HG03571 (cell line): ENCODE data around the gene WBP1.
"Not testable (repeated sequence)": the region's sequence is repeated elsewhere in the genome, so short reads cannot be mapped to it uniquely, and the experiment has no call there.

Source experiments
- ATAC-seq: cut with Tn5 transposase; IDR thresholded peaks from one replicate; pipeline ENCODE4 v1.9.1; 2021; ENCODE audit not compliant: unreplicated experiment

WBP1 gene

GRCh38 chr2:74448771-74449170 is 9.5 kb upstream of the WBP1 start:
- no peak for ATAC-seq

- ATAC-seq: no peak
Measured at GRCh38 chr2:74450570-74451190, 7.6 kb upstream of the WBP1 start.

DNA sequence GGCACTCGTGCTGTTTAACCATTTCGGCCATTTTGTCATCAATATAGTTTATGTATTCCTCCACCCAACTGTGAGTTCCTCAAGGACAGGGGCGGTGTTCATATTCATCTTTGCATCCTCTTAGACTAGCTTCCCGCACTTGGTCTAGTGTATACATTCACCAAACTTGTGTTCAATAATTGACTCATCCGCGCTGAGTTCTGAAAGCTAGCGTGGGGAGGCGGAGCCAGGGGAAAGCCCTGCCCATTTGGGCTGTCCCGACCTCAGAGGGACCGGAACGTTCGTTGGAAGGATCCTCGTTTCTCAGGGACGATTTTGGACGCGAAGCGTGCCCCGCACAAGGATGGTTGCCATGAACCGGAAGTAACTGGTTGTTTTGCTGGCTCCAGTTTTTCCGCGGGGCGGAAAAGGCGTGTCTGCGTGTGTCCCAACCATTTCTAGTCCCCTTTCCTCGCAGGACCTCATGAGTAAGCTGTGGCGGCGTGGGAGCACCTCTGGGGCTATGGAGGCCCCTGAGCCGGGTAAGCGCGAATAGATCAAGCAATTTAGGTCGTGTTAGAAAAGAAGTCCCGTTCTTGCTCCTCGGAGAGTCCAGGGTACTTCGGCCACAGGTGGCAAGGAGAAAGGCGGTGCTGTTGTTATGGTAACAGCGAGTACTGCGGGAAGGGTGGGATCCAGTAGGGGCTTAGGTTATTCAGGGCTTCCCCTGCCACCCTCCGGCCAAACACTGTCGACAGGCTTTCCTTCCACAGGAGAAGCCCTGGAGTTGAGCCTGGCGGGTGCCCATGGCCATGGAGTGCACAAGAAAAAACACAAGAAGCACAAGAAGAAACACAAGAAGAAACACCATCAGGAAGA is 3.4 kb upstream of the WBP1 start, which contains the start of gene INO80B:
TSS of gene INO80B (plus strand) at position 434 of the 858 bp plus-strand sequence. CDS start at position 464, 30 bp downstream.
- ATAC-seq: peak; percentile 42

- no peak for ATAC-seq
Measured at GRCh38 chr2:74457129-74457548, 1.1 kb upstream of the WBP1 start.

GRCh38 chr2:74457549-74458131 is 598 bp upstream of the WBP1 start:
- peak; percentile 25 for ATAC-seq

DNA sequence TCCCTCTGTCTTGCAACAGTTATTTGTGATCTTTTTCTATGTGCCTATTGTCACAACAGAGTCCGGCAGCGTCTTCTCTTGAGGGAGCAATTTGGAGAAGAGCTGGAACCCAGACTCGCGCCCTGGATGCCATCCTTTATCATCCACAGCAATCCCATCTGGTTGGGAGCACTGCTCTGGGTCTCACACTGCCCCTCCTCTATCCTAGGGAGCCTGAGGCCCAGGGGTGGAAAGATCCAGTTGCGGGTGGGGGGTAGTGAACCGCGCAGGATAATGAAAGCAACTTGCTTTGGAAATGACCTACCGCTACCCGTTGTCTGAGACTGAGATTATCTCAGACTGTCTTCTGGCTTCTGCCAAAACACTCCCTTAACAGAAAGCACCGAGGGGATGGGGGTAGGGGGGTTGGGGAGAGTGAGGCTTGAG is 713 bp downstream of the WBP1 start:
- no peak for ATAC-seq

DNA sequence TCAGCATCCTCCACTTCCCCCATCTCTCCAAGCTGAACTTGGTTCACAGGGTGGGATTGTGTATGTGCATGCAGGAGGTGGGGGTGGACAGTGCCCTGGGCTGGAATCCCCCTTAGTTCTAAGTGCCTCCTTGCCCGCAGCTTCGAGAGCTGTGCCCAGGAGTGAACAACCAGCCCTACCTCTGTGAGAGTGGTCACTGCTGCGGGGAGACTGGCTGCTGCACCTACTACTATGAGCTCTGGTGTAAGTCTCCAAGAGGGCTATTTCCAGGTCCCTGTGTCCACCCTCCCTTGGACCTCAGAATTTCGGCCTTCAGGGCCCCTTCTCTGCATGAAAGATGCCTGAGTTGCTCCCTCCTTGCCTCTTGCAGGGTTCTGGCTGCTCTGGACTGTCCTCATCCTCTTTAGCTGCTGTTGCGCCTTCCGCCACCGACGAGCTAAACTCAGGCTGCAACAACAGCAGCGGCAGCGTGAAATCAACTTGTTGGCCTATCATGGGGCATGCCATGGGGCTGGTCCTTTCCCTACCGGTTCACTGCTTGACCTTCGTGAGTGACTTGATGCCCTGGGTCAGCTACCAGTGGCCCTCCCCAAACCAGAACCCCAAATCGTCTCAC is 1.4 kb downstream of the WBP1 start:
- ATAC-seq: not testable (repeated sequence)

- ATAC-seq: not testable (repeated sequence)
Measured at GRCh38 chr2:74460187-74460586, 1.9 kb downstream of the WBP1 start.

GRCh38 chr2:74461187-74462053 is 3.2 kb downstream of the WBP1 start:
- no peak for ATAC-seq

GRCh38 chr2:74462054-74462785 is 4.0 kb downstream of the WBP1 start:
- ATAC-seq: no peak

- no peak for ATAC-seq
Measured at GRCh38 chr2:74462786-74463105, 4.5 kb downstream of the WBP1 start.

- ATAC-seq: no peak
Measured at GRCh38 chr2:74464406-74464805, 6.2 kb downstream of the WBP1 start.

GRCh38 chr2:74470742-74471141 is 12.5 kb downstream of the WBP1 start:
- not testable (repeated sequence) for ATAC-seq

GRCh38 chr2:74471332-74472065 is 13.3 kb downstream of the WBP1 start:
- no peak for ATAC-seq

DNA sequence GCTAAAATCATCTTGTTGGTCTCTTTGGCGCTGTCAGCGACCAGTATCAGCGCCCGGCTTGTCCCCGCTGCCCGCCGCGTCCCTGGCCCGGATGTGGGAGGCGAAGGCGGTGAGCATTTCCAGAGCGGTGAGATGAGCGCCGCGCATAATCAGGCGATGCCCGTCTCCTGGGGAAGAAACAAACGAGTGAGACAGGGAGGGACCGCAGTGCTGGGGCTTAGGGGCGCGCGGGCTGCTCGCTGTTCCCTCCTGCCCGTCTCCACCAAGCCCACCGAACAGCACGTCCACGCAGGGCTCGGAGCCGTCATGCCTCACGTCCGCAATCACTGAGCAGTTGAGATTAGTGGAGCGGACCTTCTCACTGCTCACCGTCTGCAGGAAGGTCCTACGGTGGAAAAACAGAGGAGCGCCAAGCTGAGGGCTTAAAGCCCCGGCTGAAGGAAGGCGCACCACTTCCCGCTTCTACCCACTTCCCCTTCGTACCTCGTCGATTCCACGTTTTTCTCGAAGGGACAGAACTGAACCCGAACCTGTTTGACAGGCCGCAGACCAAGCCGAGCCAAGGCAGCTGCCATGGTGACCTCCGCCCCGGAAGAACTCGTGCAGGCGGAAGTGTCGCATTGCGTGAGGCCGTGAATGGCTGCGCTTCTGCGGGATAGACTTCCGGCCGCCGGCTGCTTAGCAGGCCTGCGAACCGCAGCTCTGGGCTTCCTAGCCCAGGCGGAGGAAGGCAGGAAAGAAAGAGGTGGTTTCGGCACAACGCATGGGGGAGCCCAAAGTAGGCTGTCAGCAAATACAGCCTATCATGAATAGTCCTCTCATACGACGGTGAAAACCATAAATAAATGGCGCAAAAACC is 14.1 kb downstream of the WBP1 start, which contains the start of gene MRPL53:
TSS of gene MRPL53 (minus strand) at position 595 of the 859 bp plus-strand sequence. CDS start at position 575, 20 bp downstream.
- peak; percentile 81 for ATAC-seq

DNA sequence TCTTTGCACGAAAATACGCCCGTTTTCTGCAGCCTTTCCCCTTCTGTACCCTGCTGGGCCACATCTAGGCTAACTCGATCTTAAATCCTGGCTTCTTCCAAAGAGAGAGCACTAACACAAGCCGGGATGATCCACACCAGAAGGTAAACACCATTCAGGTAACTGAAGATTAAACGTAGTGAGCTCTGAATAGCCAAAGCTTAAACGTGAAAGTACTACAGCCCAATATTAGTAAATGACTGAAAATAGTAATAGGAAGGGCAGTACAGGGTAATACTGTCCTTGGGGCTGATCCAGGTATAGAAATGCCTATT is 14.7 kb downstream of the WBP1 start:
- ATAC-seq: no peak

DNA sequence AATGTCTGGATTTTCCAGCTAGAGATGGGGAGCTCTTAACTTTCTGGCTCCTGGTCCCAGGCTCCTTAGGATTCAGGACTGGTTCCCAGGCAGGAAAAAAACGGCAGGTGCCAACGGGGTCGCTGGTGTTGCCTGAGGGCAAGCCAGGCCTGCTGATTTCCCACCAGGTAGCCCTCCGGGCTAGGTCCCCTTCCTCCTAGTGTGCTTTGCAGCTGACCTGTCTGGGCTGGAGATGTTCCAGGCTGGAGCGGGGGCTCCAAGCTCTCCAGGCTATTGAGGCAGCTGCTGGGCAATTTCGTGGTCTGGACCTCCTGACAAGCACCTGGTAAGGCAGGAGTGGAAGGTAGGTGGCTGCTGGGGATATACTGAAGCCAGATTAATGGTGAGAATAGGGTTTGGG is 16.2 kb downstream of the WBP1 start:
- ATAC-seq: no peak

DNA sequence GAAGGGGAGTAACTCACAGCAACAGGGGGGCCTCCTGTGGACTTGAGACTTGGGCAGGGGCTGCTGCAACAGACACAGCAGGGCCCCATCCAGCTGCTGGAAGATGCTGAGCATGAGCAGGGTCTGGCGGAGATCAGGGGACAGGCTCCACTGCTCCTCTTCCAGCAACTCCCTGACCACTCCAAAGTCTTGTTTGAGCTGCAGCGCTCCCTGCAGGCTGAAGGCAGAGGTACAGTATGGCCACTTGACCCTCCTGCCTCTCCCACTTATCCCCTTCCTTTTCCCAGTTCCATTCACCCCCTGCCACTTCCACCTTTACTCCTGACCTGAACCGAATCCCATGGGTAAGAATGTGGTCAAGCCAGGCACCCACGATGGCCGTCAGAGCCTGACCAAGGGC is 16.7 kb downstream of the WBP1 start:
- ATAC-seq: no peak
